NCI-H146 treated with DMSO at 0.1 percent for 48 hours (cell line): Measurements from ENCODE around the gene RRBP1.

Experiments
- DNase-seq: peaks from one replicate; lab custom pipeline; 2025; ENCODE audit not compliant: unreplicated experiment; lab: John Stamatoyannopoulos, UW

RRBP1 gene

DNA sequence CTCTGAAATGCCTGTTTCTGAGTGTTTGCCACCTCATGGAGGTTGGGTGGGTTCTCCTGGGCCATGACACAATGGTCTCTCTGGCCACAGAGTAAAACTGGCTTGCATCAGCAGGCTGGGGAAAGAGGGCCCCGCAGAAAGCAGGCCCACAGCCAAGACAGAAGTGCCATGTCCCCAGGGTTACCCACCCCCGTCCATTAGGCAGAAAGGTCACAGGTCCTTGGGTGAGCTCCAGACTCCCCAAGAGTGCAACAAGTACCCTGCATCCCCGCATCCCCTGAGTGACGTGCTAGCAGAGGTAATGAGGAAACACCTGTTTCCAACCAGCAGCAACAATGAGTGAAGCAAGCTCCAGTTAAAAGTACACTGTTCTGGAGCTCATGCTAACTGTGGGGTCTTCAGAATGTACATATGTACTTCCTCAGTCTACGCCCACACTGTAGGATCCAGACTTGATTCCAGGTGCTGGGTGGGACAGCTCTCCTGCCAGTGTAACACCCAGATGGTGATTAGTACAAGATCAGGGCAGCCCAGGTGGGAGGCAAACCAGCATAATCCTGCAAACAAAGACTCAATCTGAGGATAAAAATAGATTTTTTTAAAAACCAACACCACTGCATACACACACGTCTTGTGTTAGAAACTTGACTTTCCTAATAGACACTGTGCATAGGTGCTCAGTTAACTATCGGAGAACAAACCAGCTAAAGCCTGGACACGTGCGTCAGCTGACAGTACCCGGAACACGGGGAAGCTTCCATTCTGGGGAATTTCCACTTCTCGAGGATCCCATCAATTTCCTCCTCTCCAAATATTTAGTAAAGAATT, 31.5 kb downstream of the RRBP1 start:
- DNase-seq, result no peak

GRCh38 chr20:17648791-17649730, 33.0 kb downstream of the RRBP1 start:
- DNase-seq, result peak; percentile 39

- DNase-seq, result no peak
Observed at GRCh38 chr20:17648315-17648646, 33.8 kb downstream of the RRBP1 start.

- no peak for DNase-seq
Observed at GRCh38 chr20:17647391-17648314, 34.4 kb downstream of the RRBP1 start.

- DNase-seq, result no peak
Observed at GRCh38 chr20:17646961-17647301, 35.1 kb downstream of the RRBP1 start.

DNA sequence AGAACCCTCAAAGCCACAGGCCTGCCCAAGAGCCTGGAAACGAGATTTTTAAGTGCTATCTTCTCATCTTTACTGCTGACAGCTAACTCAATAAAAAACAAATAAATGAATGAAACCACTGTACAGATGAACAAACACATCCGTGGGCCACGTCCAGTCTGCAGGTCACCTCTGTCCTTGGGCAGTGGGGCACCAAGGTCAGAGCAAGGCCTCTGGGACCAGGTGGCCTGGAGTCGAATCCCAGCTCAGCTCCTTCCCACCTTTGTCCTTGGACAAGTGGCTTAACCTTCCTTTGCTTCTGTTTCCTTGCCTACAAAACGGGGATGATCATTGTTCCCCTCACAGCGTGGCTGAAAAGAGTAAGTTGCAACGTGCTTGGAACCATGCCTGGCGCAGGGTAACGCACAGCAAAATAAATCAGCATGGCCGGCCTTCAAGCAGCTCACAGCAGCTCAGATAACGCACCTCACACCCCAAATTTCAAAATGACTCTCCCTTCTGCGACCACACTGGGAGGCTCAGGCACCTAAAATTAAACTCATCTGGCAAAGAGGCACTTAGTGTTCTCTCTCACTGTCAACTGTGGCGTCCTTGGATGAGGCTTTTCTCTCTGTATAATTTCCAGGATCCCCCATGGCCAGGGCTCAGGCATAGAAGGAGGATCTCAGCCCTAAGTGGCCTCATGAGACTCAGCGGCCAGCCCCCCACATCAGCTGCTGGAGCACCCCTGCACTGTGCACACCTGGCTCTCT, 35.7 kb downstream of the RRBP1 start:
- DNase-seq, result no peak

- DNase-seq, result no peak
Observed at GRCh38 chr20:17645546-17646208, 36.4 kb downstream of the RRBP1 start.

DNA sequence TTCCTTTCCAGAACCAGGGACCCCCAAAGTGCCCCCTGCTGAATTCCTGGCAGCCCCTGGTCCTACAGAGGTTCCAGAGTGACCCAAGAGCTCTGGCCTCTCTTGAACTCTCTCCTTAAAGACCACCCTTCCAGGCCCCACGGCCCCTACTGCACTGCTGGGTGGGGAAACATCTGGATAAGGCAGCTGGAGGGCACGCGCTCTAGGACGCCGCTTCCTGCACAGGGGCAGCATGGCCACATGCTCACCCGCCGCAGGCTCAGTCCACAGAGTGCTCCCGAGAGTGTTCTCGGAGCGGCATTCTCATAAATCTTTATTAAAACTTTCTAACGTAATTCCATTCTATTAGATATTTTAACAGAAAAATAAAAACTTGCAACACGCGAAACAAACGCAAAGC, 37.0 kb downstream of the RRBP1 start:
- DNase-seq, result no peak

GRCh38 chr20:17644451-17644850, 37.6 kb downstream of the RRBP1 start:
- no peak for DNase-seq

- no peak for DNase-seq
Observed at GRCh38 chr20:17643531-17644188, 38.4 kb downstream of the RRBP1 start.

- no peak for DNase-seq
Observed at GRCh38 chr20:17642404-17643269, 39.4 kb downstream of the RRBP1 start.

DNA sequence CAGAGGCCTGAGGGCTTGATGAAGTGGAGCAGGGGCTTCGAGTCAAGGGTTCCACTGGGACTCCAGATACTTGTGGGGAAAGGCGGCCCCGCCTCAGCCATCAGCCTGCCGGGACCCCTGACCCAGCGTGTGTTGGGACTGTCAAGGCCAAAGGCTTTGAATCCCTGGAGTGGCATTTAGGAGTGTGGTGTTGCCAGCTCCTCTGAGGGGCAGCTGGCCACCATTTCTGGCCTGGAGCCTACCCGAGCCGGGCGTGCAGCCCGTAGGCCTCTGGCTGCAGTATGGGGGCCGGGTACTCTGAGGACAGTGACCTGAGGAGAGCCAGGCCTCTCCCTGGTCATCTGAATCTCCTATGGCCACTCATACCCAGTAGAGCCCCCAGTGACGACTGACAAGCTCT, 40.0 kb downstream of the RRBP1 start:
- DNase-seq, result no peak

- no peak for DNase-seq
Observed at GRCh38 chr20:17641520-17641964, 40.5 kb downstream of the RRBP1 start.

GRCh38 chr20:17640875-17641378, 41.1 kb downstream of the RRBP1 start:
- DNase-seq, result no peak

GRCh38 chr20:17640146-17640874, 41.7 kb downstream of the RRBP1 start:
- DNase-seq, result no peak

DNA sequence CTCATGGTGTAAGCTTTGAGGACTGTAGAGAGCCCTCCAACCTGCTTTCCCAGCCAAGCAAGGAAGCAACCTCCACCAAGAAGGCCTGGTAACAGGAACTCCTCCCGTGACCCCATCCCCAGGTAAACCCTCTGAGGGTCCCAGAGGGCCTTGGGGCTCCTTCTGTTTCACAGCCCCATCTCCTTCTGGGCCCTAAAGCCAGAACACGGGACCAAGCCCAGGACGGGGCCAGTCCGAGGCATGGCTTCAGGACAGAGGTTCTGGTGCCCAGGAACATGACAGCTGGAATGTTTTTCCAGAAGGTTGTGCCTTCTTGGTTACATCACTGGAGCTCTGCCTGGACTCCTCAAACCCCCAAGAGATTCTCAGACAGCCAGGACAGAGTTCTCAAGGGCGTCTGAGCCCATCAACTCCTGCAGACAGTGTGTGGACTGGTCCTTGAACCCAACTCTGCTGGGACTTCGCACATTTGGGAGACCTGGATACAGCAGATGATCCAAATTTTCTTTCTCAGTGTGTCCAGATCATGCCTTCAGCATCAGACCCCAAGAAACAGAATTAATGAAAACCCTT, 43.1 kb downstream of the RRBP1 start:
- DNase-seq, result no peak

DNA sequence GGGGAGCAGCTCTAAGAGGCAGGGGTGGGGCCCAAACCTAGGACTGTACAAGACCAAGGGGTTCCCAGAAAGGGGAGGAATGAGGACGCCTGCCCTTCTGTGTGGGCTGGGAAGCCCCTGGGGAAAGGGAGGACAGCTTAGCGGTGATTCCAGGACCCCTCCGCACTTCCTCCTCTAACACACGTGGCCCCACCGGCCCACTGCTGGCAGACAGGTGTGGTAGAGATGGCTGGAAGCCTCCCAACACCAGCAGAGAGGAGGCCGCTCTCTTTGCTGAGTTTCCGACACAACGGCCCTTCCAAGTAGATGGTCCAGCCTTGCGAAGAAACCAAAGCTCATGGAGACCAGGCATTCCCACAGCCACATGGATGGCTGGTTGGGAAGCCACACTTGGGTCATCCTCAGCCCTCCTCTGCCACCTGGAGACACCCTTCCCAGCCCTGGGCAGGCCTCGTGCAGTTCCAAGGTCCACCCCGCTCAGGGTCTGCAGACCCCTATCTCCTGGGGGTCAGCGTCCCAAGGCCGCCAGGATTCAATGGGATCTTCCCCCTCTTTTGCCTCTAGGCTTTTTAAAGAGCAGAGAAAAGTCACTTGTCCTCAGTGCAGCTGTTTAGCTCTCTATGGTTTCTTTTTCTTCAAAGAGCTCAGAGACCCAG, 43.9 kb downstream of the RRBP1 start:
- DNase-seq, result no peak
